GM12878 (cell line): ENCODE data around the gene PPP2R5B. TPM values are rescaled to one million over a fixed set of nuclear protein-coding genes. Genes with fewer than 3 reads are reported as not detected.

Experiments used
- ATAC-seq: fragments of 200-7000 bp; cut with Tn5 transposase; 3 replicates; pipeline ENCODE4 v1.9.1; 2020; ENCODE audit warnings: mild to moderate bottlenecking, moderate library complexity
- BruUV-seq: library from RNA; stranded (reverse); fragments of 400-500 nt; replicated peaks from 2 replicates; lab custom pipeline; 2021; lab: Mats Ljungman, UMichigan
- CTCF ChIA-PET: fragments of 300-600 bp; sonication (Branson Sonifier 250); formaldehyde crosslinking; extraction: SDS; loops from one replicate; lab custom pipeline; 2021; ENCODE audit warnings: inconsistent platforms; lab: Yijun Ruan, JAX
- POLR2A ChIA-PET: fragments of 350-600 bp; formaldehyde crosslinking; extraction: SDS; loops from one replicate; lab custom pipeline; 2021; ENCODE audit warnings: inconsistent platforms; lab: Charles Lee
- RAD21 ChIA-PET: fragments of 300-600 bp; sonication (Branson Sonifier 250); formaldehyde crosslinking; loops from one replicate; lab custom pipeline; 2023; ENCODE audit warnings: antibody characterized with exemption; ENCODE audit not compliant: unreplicated experiment; lab: Charles Lee
- SMC1A ChIA-PET: fragments of 300-600 bp; sonication (Branson Sonifier 250); formaldehyde crosslinking; loops from one replicate; lab custom pipeline; 2023; ENCODE audit not compliant: unreplicated experiment, uncharacterized antibody; lab: Charles Lee
- DNase-seq: peaks from one replicate; pipeline ENCODE4 v3.0.0-alpha.2; 2011; ENCODE audit warnings: low read depth, low spot score
- FAIRE-seq: peaks from 3 replicates; lab custom pipeline; 2011; peaks lifted over from hg19 to GRCh38; lab: Jason Lieb, UNC
- H2AFZ ChIP-seq: 2 replicates; pipeline ENCODE4 v1.6.0; 2011; ENCODE audit warnings: low read depth, low read length, control low read depth; ENCODE audit not compliant: control insufficient read depth
- H3K27ac ChIP-seq: 2 replicates; pipeline ENCODE4 v1.5.1; 2011; ENCODE audit warnings: control low read depth; ENCODE audit not compliant: control insufficient read depth, insufficient read depth
- H3K27me3 ChIP-seq, 2 experiments: replicated peaks in 1 of 2; 2 replicates each; pipeline versions ENCODE4 v1.6.0 to v1.6.1; 2011; ENCODE audit warnings: low read length in 1 of 2; ENCODE audit not compliant: control insufficient read depth in 2 of 2, insufficient read depth in 2 of 2
- H3K36me3 ChIP-seq, 2 experiments: 2 replicates each; pipeline ENCODE4 v1.5.1; 2011; ENCODE audit warnings: low read length in 1 of 2; ENCODE audit not compliant: control insufficient read depth in 2 of 2, insufficient read depth in 2 of 2
- H3K4me1 ChIP-seq: 2 replicates; pipeline ENCODE4 v1.6.1; 2011; ENCODE audit warnings: mild to moderate bottlenecking, low read length, moderate library complexity, mixed read lengths; ENCODE audit not compliant: control insufficient read depth, insufficient read depth
- H3K4me2 ChIP-seq: 2 replicates; pipeline ENCODE4 v1.6.0; 2011; ENCODE audit warnings: control low read depth; ENCODE audit not compliant: control insufficient read depth, insufficient read depth
- H3K4me3 ChIP-seq: fragments of 200-600 bp; sonication (generic); 2 replicates; pipeline ENCODE4 v1.5.1; 2016
- H3K79me2 ChIP-seq: 2 replicates; pipeline ENCODE4 v1.6.0; 2011; ENCODE audit warnings: low read length; ENCODE audit not compliant: control insufficient read depth, insufficient read depth
- H3K9ac ChIP-seq: 2 replicates; pipeline ENCODE4 v1.8.0; 2011; ENCODE audit warnings: low read length, control low read depth, mixed read lengths; ENCODE audit not compliant: control insufficient read depth, insufficient read depth
- H3K9me3 ChIP-seq: replicated peaks from 3 replicates; pipeline ENCODE4 v1.5.1; 2011; ENCODE audit warnings: mild to moderate bottlenecking, low read length; ENCODE audit not compliant: control insufficient read depth, insufficient read depth
- H4K20me1 ChIP-seq: 2 replicates; pipeline ENCODE4 v1.6.0; 2011; ENCODE audit not compliant: control insufficient read depth, insufficient read depth
- BMI1 ChIP-seq: fragments of 450-650 bp; IDR thresholded peaks from 2 replicates; pipeline ENCODE4 v1.6.1; 2016; ENCODE audit warnings: mild to moderate bottlenecking, moderate library complexity, borderline replicate concordance
- CBX3 ChIP-seq: fragments of 200-600 bp; sonication (generic); IDR thresholded peaks from 2 replicates; pipeline ENCODE4 v1.6.1; 2016; ENCODE audit warnings: low read depth, borderline replicate concordance
- CHD4 ChIP-seq: fragments of 200-600 bp; sonication (generic); IDR thresholded peaks from 2 replicates; pipeline ENCODE4 v1.6.1; 2016; ENCODE audit warnings: mild to moderate bottlenecking
- EP300 ChIP-seq, 2 experiments: fragments of 150-350 bp in 1 of 2; IDR thresholded peaks; 2 replicates each; pipeline ENCODE4 v1.6.1; 2011 to 2012; ENCODE audit warnings: low read depth in 2 of 2, low read length in 2 of 2, borderline replicate concordance in 1 of 2, improper control_type of control experiment in 1 of 2, inconsistent platforms in 1 of 2; ENCODE audit not compliant: control insufficient read depth in 1 of 2
- EZH2 ChIP-seq: IDR thresholded peaks from 2 replicates; pipeline ENCODE4 v1.6.1; 2012; ENCODE audit warnings: low read depth, mild to moderate bottlenecking, control low read depth, inconsistent platforms, low read length, borderline replicate concordance; ENCODE audit not compliant: control insufficient read depth
- IKZF2 ChIP-seq, 2 experiments: fragments of 450-650 bp; IDR thresholded peaks; 2 replicates each; pipeline ENCODE4 v1.6.1; 2017; ENCODE audit warnings: mild to moderate bottlenecking in 2 of 2, moderate library complexity in 2 of 2
- KLF5 ChIP-seq: fragments of 450-650 bp; IDR thresholded peaks from 2 replicates; pipeline ENCODE4 v1.6.1; 2014; ENCODE audit warnings: mild to moderate bottlenecking; ENCODE audit not compliant: partially characterized antibody
- MYB ChIP-seq: fragments of 150-350 bp; IDR thresholded peaks from 2 replicates; pipeline ENCODE4 v1.6.1; 2014; ENCODE audit warnings: mild to moderate bottlenecking, low read depth, low read length, borderline replicate concordance
- MYC ChIP-seq: IDR thresholded peaks from 2 replicates; pipeline ENCODE4 v1.6.1; 2011; ENCODE audit warnings: mild to moderate bottlenecking, low read length, moderate library complexity, inconsistent platforms; ENCODE audit not compliant: insufficient read depth, insufficient replicate concordance, insufficient read length, severe bottlenecking
- POLR2AphosphoS5 ChIP-seq: IDR thresholded peaks from 2 replicates; pipeline ENCODE4 v1.6.1; 2011; ENCODE audit warnings: mild to moderate bottlenecking, low read length, inconsistent platforms
- RB1 ChIP-seq: fragments of 450-650 bp; formaldehyde crosslinking; IDR thresholded peaks from 2 replicates; pipeline ENCODE4 v1.6.1; 2017; ENCODE audit warnings: mild to moderate bottlenecking, borderline replicate concordance
- SKIL ChIP-seq: fragments of 450-650 bp; IDR thresholded peaks from 2 replicates; pipeline ENCODE4 v1.6.1; 2017; ENCODE audit warnings: mild to moderate bottlenecking, low read depth, inconsistent platforms; ENCODE audit not compliant: poor library complexity, severe bottlenecking
- SMARCA5 ChIP-seq: fragments of 450-650 bp; IDR thresholded peaks from 2 replicates; pipeline ENCODE4 v1.6.1; 2017; ENCODE audit warnings: mild to moderate bottlenecking
- SPI1 ChIP-seq: IDR thresholded peaks from 2 replicates; pipeline ENCODE4 v1.6.1; 2011; ENCODE audit warnings: low read depth, mild to moderate bottlenecking, low read length, moderate library complexity, borderline replicate concordance; ENCODE audit not compliant: insufficient read depth
- SRF ChIP-seq, 2 experiments: IDR thresholded peaks; 2 replicates each; pipeline ENCODE4 v1.6.1; 2011; ENCODE audit warnings: low read depth in 2 of 2, low read length in 2 of 2, mild to moderate bottlenecking in 1 of 2, moderate library complexity in 1 of 2
- STAT1 ChIP-seq: fragments of 450-650 bp; conservative IDR thresholded peaks from 2 replicates; pipeline ENCODE4 v1.6.1; 2014; ENCODE audit warnings: antibody characterized with exemption, mild to moderate bottlenecking
- SUPT20H ChIP-seq: IDR thresholded peaks from 2 replicates; pipeline ENCODE4 v1.6.1; 2011; ENCODE audit warnings: low read depth, mild to moderate bottlenecking, low read length, moderate library complexity, borderline replicate concordance; ENCODE audit not compliant: control insufficient read depth
- USF1 ChIP-seq: IDR thresholded peaks from 2 replicates; pipeline ENCODE4 v1.6.1; 2011; ENCODE audit warnings: borderline replicate concordance, low read depth, mild to moderate bottlenecking, moderate library complexity, mixed read lengths, low read length; ENCODE audit not compliant: insufficient read depth; ENCODE audit errors: extremely low read length
- WGBS: methylation state at CpG from one replicate; pipeline ENCODE4 v1.1.6; 2016; ENCODE audit warnings: low lambda C conversion rate; ENCODE audit not compliant: insufficient replicate concordance, insufficient coverage; ENCODE audit errors: missing lambda C conversion rate; 5-methylcytosine and 5-hydroxymethylcytosine counted together
- in situ Hi-C: fragments of 300-500 bp; cut with MboI; formaldehyde crosslinking; loops from 9 replicates; pipeline ENCODE4 v1.14.3; 2018; ENCODE audit warnings: mixed read lengths
- intact Hi-C: fragments of 100-400 bp; cut with micrococcal nuclease; formaldehyde crosslinking; loops from one replicate; pipeline ENCODE4 v1.14.2; 2022; ENCODE audit not compliant: unreplicated experiment
- polyA plus RNA-seq, 11 experiments: library from polyadenylated mRNA; depleted of rRNA in 4 of 11; unstranded in 6 of 11; stranded (reverse) in 5 of 11; fragments of >200 nt; fragmentation: Nextera tagmentation in 4 of 11; fragmentation: Illumina TruSeq in 1 of 11; extraction: Ambion mirVana in 4 of 11; extraction: Trizol in 1 of 11; gene quantifications; 1 replicate in 1 of 11; 2 replicates in 10 of 11; pipeline versions ENCODE4 v1.2.1 to v1.2.3, GENCODE V29; 2011 to 2016; ENCODE audit warnings: inconsistent platforms in 2 of 11, missing spikeins in 2 of 11, low read depth in 1 of 11
- total RNA-seq, 4 experiments: library from RNA; depleted of rRNA in 3 of 4; stranded (reverse); fragments of >200 nt in 3 of 4; fragmentation: Illumina TruSeq in 1 of 4; extraction: Trizol in 1 of 4; gene quantifications; 2 replicates each; pipeline versions ENCODE4 v1.2.1 to v1.2.3, GENCODE V29; 2013 to 2021

Gene PPP2R5B
- total and polyA plus RNA-seq, 10 of the 15 experiments (the other 5 are each of a cell fraction or from before 2014, with no cell fraction given) = 0.08 to 6.7 (median 2.0) TPM

GRCh38 chr11:64933213-64933934 lies 8.9 kb downstream of the PPP2R5B start (continued):
- TF ChIP-seq MYC (no peak), IKZF2 (IDR thresholded peaks at IDR 0.05) (no peak), POLR2AphosphoS5 (no peak), USF1 (no peak), RB1 (no peak), SPI1 (no peak), SMARCA5 (no peak), MYB (no peak)

GRCh38 chr11:64933935-64934681 lies 9.6 kb downstream of the PPP2R5B start:
- H3K4me3 ChIP-seq = no peak overlapping the region
- no peak overlapping the region for H3K4me2 ChIP-seq
- H4K20me1 ChIP-seq = no peaks in the 10 kb centered on the region
- H3K27me3 ChIP-seq = no peaks in the 10 kb centered on the region; a peak in 1 of 4 replicates
- H3K9me3 ChIP-seq = no peaks in the 10 kb centered on the region
- no peaks in the 10 kb centered on the region for H3K4me1 ChIP-seq
- no peak overlapping the region for H2AFZ ChIP-seq
- no peaks in the 10 kb centered on the region for H3K79me2 ChIP-seq
- ChIA-PET POLR2A (no interaction called here), SMC1A (interaction anchor here (1.0 kb wide), 1 partner anchor 10 kb away, joined by 3 read pairs; the partner anchor contains the start of gene PPP2R5B), CTCF (interaction anchor here (0.5 to 1.6 kb wide), 3 partner anchors 10 to 596 kb away, joined by 3 read pairs; no protein-coding TSS in a partner anchor), RAD21 (interaction anchor here (0.6 to 0.8 kb wide), 2 partner anchors 10 to 32 kb away, joined by 3 read pairs; partner anchors contain the start of gene PPP2R5B)
- no peak overlapping the region for H3K27ac ChIP-seq
- 59% methylated on average over 10 of the region's 10 CpGs for WGBS
- FAIRE-seq = no peak
- H3K36me3 ChIP-seq = no peaks in the 10 kb centered on the region; a peak in 1 of 4 replicates
- in situ Hi-C loops = no loop called here
- H3K9ac ChIP-seq = no peak overlapping the region
- ATAC-seq = no peak
- DNase-seq = no peak
- TF ChIP-seq SKIL = no peak
- TF ChIP-seq EZH2 = no peak
- no peak for TF ChIP-seq CHD4
- no peak for TF ChIP-seq KLF5
- TF ChIP-seq STAT1 = no peak
- no peak for TF ChIP-seq EP300 (IDR thresholded peaks at IDR 0.05; ENCODE audit: borderline replicate concordance in 1 of 2, control insufficient read depth in 1 of 2, low read depth in 2 of 2, low read length in 2 of 2)
- no peak for TF ChIP-seq CBX3
- no peak for TF ChIP-seq SRF (IDR thresholded peaks at IDR 0.05; ENCODE audit: low read depth in 2 of 2, low read length in 2 of 2)
- no peak for TF ChIP-seq SUPT20H
- TF ChIP-seq BMI1 = no peak
- BruUV-seq = no TSS peak
- intact Hi-C loops = no loop called here
